GM18505 (cell line): ENCODE results near the gene SECTM1.

ENCODE experiments used
- ATAC-seq: cut with Tn5 transposase; IDR thresholded peaks from one replicate; pipeline ENCODE4 v1.9.1; 2021; ENCODE audit not compliant: unreplicated experiment
- POLR2A ChIP-seq: IDR thresholded peaks from 4 replicates; pipeline ENCODE4 v1.6.1; 2011; ENCODE audit warnings: borderline replicate concordance; ENCODE audit not compliant: insufficient read depth, insufficient read length; ENCODE audit errors: extremely low read depth

SECTM1 gene

DNA sequence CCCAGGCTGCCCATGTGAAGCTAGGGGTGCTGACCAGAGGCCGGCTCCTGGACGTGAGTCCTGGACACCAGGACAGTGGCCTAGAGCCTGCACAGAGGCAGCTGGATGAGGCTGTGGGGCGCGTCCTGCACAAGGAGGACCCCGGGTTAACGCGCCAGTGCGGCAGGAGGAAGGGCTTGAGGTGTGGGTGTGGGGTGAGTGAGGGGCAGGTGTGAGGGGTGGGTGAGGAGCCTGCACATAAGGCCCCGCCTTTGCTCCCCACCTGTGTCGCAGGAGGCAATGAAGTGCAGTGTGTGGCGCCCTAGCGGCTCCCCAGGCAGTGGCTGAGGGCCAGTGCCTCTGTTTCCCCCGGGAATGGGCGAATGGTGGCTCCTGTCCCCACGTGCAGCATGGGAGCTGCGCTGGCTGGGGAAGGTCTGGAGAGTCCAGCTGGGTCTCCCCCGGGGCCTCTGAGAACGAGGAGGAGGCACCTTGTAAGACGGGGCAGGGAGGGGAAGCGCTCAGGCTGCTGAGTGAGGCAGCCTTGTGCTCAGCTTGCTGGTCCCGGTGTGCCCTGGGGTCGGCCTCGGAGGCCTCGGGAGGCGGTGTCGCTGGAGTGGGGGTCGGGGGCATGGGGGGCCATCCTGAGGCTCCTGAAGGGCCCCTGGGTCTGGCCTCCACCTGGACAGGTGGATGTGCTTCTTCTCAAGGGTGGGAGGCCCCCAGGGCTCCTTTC lies 19.4 kb downstream of the SECTM1 start:
- no peak for TF ChIP-seq POLR2A
- ATAC-seq = no peak

DNA sequence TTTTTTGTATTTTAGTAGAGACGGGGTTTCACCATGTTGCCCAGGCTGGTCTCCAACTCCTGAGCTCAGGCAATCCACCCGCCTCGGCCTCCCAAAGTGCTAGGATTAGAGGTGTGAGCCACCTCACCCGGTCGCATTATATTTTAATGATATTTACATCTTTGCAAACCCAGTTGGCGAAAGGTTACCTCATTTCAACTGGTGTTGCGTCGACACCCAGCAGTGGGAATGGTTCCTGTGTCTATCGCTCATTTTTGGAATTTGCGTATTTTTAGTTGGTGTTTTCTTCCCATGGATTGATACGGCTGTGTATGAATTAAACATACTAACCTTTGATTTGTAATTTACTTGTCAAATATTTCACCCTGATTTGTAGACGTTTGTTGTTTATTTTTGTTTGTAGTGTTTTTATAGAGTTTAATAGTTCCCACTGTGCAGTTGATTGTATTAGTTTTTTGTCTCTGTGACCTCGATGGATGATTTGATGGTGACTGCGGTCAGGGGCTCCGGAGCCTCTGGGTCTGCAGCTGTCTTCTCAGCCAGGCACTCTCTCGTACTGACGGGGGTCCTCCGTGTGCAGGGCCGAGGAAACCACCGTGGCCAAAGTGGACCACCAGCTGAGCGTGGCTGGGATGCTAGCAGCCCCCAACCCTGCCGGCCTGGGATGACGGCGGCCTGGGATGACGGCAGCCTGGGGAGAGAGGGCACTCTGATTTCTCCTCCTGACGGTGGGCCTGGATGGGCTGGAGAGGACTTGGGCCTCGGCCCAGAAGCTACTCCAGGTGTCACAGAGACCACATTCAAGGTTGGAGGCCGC lies 20.2 kb downstream of the SECTM1 start:
- no peak for TF ChIP-seq POLR2A
- no peak for ATAC-seq

DNA sequence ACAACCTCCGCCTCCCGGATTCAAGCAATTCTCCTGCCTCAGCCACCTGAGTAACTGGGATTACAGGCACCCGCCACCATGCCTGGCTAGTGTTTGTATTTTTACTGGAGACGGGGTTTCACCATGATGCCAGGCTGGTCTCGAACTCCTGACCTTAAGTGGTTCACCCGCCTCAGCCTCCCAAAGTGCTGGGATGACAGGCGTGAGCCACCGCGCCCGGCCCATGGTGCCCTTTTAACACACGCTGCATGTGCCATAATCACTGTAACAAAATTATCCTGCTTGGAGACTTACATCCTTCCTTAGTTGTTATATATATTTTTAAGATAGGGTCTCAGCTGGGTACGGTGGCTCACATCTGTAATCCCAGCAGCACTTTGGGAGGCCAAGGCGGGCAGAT lies 21.6 kb downstream of the SECTM1 start:
- no peak for ATAC-seq
- TF ChIP-seq POLR2A = no peak

DNA sequence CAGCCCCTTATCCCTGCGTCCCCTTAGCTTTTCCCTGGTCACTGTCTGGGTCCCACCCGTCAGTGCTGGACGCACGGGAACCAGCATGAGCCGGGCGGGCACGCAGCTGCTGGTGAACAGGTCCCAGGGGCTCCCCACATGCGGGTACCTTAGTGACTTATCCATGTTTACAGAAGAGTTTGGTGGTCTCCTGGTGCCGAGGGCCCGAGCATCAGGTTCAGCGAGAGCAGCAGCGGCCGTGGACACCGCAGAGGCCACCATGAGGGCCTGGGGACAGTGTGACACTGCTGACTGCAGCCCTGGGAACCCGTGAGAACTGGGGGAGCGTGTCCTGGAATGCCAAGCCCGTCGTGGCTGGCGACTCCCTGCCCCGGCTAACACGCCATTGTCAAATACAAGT lies 22.7 kb downstream of the SECTM1 start:
- ATAC-seq = no peak
- no peak for TF ChIP-seq POLR2A

DNA sequence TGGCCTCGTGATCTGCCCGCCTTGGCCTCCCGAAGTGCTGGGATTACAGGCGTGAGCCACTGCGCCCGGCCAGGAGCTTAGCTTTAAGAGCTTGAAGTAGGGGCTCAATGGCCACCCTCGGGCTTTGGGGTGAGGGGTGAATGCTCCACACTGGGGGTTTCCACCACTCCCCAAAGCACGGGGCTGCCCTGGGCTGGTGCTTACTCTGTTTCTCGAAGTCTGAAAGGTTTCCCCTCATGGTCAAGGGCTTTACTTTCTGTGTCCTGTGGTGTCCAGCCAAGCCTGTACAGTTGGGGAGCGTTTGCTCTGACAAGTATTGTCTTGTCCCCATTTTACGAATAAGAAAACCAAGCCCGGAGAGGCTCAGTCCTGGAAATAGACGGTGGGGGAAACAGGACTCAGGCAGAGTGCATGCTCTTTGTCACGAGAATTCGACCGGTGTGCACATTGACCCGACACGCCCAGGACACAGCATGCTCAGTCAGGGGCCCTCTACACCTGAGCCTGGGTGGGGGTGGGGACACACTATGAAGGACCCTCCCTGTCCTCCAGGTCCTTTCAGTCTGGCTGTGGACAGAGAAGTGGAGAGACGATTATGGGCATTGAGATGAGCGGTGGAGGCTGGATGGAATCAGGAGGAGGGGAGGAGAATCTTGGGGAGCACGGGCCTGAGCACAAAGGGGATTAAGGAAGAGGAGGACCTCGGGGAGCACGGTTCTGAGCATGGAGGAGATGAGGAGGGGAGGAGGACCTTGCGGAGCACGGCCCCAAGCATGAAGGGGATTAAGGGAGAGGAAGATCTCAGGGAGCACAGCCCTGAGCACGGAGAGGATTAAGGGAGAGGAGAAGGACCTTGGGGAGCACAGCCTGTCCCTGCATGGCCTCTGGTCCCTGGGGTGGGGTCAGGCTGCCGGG lies 23.7 kb downstream of the SECTM1 start:
- TF ChIP-seq POLR2A = no peak

DNA sequence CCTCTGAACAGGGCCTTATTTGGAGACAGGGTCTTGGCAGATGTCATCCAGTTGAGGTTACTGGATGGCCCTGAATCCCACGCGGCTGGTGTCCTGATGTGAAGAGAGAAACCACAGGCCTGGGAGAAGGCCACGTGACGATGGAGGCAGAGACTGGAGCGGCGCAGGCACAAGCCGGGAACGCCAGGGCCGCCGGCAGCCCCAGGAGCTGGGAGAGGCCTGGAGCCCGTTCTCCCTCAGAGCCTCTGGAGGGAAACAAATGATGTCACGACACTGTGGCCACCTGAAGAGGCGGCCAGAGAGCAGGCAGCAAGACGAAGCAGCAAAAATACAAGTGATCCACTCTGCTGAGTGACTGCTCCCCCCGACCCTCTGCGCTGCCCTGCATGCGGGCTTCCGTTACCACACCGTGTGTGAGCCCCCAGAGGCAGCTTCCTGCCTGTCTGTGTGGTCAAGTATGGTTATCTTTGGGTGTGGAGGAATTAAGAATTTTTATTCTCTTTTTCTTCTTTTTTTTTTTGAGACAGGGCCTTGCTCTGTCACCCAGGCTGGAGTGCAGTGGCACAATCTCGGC lies 27.8 kb downstream of the SECTM1 start:
- no peak for ATAC-seq
- TF ChIP-seq POLR2A = no peak

More for the DNA sequence above, 23.7 kb downstream of the SECTM1 start:
- ATAC-seq = no peak

DNA sequence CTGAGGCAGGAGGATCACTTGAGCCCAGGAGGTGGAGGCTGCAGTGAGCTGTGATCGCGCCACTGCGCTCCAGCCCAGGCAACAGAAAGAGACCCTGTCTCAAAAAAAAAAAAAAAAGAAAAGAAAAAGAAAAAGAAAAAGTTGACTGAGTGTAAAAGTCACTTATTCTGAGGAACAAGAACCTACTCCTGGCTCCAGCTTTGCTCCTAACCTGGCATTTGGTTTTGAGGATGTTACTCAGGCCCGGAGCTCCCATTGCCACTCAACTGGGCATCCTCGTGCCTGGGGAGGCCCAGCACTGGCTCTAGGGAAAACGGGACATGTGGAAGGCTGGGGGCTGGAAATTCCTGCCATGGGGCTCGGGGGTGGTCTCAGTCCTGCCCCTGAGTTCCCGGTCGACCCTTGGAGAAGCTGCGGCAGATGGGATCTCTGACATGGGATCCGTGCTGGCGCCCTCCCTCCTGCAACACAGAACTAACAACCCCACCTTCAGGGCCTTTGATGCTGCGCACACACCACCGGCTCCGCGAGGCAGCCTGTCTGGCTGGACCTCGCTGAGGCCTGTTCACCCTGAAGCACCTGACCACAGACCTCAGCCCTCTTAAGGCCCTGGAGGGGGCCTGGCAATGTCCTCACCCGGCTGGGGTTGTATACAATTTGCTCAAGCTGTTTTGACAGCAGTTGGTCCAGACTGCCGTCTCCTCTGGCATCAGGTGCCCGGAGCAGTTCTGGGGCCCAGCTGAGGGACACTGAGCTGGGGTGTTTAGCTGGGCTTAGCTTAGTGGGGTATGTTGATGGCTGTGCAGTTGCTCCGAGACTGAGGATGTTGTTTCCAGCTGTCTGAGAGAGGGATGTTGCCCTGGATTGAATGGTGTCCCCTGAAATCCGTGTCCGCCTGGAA lies 28.5 kb downstream of the SECTM1 start:
- no peak for TF ChIP-seq POLR2A

DNA sequence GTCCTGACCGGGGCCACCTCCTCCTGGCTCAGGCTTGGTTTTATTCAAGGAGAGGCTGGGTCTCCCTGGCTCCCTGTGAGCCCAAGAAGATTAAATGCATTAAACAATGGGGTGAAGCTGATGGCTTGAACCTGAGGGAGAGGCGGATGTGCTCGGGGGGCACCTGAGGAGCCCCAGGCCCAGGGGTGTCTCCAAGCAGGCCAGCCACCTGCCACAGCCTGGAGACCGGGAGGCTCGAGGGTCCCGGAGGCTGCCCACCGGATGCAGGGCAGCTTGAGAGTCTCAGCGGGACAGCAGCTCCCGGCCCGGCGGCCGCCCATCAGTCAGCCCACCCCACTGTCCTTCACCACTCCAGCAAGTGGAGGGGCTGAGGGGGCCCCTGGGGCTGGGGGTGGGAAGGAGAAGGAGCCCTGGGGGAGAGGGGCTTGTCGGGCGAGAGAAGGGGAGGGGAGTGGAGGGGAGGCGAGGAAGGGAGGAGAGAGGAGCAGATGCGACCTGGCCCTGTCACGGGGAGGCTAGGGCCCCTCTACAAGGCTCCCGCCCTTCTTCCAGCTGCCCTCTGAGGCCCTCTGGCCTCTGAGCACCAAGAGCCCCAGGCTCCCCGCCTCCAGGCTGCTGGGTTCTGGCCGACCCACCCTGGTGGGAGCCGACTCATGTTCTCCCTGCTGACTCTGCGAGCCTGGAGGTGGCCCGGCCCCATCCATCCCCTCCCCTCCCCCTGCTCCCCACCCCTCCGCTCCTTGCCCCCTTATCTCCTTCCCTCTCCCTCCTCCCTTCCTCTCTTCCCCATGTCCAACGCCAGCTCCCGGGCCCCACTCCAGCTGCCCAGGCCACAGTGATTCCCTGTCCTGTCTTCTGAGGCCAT lies 29.4 kb downstream of the SECTM1 start:
- no peak for TF ChIP-seq POLR2A
- no peak for ATAC-seq

More for the DNA sequence above, 28.5 kb downstream of the SECTM1 start:
- no peak for ATAC-seq

DNA sequence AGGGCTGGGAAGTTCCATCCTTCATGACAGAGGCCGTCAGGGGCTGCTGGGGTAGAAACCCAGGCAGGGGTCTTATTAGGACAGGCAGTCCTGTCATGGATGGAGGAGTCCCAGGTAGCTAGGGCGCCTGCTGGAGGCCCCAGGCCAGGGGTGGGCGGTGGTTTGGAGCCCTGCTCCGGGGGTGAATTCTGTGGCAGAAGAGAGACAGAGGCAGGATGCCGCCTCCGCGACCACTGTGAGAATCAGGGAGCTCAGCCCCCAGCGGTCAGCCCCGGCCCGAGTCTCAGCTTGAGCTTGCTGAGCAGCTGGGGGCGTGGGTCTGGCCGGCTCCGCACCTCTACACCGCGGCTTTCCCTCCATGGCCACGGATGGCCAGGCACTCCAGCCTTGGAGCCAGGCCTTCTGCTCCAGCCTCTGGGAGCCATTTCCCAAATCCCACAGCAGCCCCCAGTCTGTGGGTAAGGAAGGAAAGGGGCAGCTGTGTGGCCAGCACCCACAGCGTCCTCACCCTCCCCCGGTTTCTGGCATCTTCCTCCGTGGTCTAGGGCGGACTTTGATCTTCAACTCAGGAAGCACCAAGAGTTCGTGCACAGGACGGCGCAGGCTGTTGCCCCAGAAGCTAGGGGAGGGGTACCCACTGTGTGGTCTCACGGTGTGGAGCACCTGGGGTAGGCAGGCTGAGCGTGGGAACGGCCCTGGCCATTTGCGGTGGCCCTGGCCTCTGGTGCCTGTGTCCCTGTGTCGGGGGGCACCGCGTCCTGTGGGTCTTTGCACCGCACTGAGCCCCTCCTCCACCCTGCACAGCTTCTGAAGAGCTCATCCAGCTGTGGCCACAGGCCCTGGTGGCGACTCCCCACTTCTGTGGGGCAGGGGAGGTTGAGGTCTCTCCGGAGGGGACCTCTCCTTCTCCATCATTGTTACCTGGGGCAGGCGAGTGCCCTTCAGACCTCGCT lies 30.3 kb downstream of the SECTM1 start:
- TF ChIP-seq POLR2A = no peak
- ATAC-seq = no peak

DNA sequence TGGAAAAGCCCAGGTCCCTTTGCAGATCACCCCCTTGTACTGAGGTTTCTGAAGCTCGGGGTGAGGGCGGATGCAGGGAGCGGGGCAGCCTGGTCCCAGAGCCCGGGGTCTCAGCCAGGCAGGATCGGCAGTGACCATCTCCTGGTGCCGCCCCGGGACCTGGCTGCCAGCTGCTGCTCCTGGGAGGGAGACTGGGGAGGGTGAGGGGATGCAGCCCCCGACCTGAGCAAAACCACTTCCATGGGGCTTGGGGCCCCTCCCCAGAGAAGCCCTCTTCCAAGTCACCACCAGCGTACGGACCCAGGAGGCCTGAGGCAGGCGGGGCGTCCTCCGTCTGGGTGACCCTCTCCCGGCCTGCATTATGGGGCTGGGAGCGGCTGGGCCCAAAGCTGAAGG lies 31.0 kb downstream of the SECTM1 start:
- TF ChIP-seq POLR2A = no peak
- ATAC-seq = no peak
